Right lobe of liver (tissue), 6 donors: Measurements from ENCODE around the gene CDC40. TPM values are rescaled to one million over a fixed set of nuclear protein-coding genes. Genes with fewer than 3 reads are reported as not detected.
"Not testable (repeated sequence)": the region's sequence is repeated elsewhere in the genome, so short reads cannot be mapped to it uniquely, and the experiment has no call there.

Experiments
- ATAC-seq, 4 donors: fragments of 200-7000 bp; cut with Tn5 transposase; one replicate each; pipeline ENCODE4 v1.9.1; 2020; ENCODE audit warnings: mild to moderate bottlenecking in 4 of 4, moderate library complexity in 4 of 4
- DNase-seq, 3 donors: peaks; one replicate each; pipeline ENCODE4 v3.0.0-alpha.2; 2020
- H3K27ac ChIP-seq, 3 donors: fragments of 200-600 bp; one replicate each; pipeline ENCODE4 v1.8.0; 2022
- H3K27me3 ChIP-seq, 2 donors: fragments of 200-600 bp; one replicate each; pipeline ENCODE4 v1.8.0; 2022
- H3K36me3 ChIP-seq, 4 donors: fragments of 200-600 bp; sonication (generic) in 1 of 4; one replicate each; pipeline versions ENCODE4 v1.5.1 to v1.8.0; 2017 to 2022; ENCODE audit warnings: control low read depth in 1 of 4
- H3K4me1 ChIP-seq, 4 donors: fragments of 200-600 bp; sonication (generic) in 1 of 4; one replicate each; pipeline versions ENCODE4 v1.5.1 to v1.8.0; 2017 to 2022; ENCODE audit warnings: control low read depth in 1 of 4
- H3K4me3 ChIP-seq, 3 donors: fragments of 200-600 bp; one replicate each; pipeline ENCODE4 v1.8.0; 2022
- H3K9me3 ChIP-seq, 4 donors: fragments of 200-600 bp; sonication (generic) in 1 of 4; one replicate each; pipeline versions ENCODE4 v1.5.1 to v1.8.0; 2017 to 2022; ENCODE audit warnings: control low read depth in 1 of 4
- CTCF ChIP-seq, 4 donors: fragments of 200-600 bp in 3 of 4; fragments of 450-650 bp in 1 of 4; IDR thresholded peaks; one replicate each; pipeline versions ENCODE4 v1.5.1 to v1.8.0; 2016 to 2022; ENCODE audit warnings: antibody characterized with exemption in 4 of 4, mild to moderate bottlenecking in 2 of 4
- POLR2A ChIP-seq: fragments of 450-650 bp; IDR thresholded peaks from one replicate; pipeline ENCODE4 v1.6.1; 2017; ENCODE audit warnings: antibody characterized with exemption, mild to moderate bottlenecking
- WGBS: methylation state at CpG from one replicate; pipeline ENCODE4 v1.1.6; 2018; ENCODE audit warnings: low coverage, low lambda C conversion rate; ENCODE audit not compliant: insufficient coverage; ENCODE audit errors: missing lambda C conversion rate; 5-methylcytosine and 5-hydroxymethylcytosine counted together
- intact Hi-C, 2 donors: fragments of 100-400 bp; cut with DNase I; formaldehyde crosslinking; loops; one replicate each; pipeline versions ENCODE4 v1.11.2 to v1.14.1; 2022
- total RNA-seq, 6 experiments: library from RNA; depleted of rRNA in 2 of 6; stranded (reverse); fragments of >200 nt in 2 of 6; fragmentation: NEBNext Ultra II Directional in 3 of 6; extraction: Animal tissue kit (Norgen Biotek cat#: 25700) in 3 of 6; gene quantifications; one replicate each; pipeline versions ENCODE4 v1.1.0 to v1.2.4, GENCODE V29; 2016 to 2023
- donor health status: DM: no; HTN: yes; CAD: no.
- donor health status: DM: no; HTN: no; CAD: no.
- donor health status: DM: no; HTN: no; CAD: no.
- donor health status: DM: no; HTN: yes; CAD: no.
- donor health status: DM: no; HTN: yes; CAD: no.

CDC40 gene
- total RNA-seq, 6 experiments from 2014 or later: 10.2 to 12.3 (median 11.0) TPM

- H3K27ac ChIP-seq: no peak overlapping the region
- intact Hi-C loops: no loop called here
- no peaks in the 10 kb centered on the region for H3K27me3 ChIP-seq
- ATAC-seq (no peak), DNase-seq (no peak)
- peaks cover 0 to 3% (median 0%) of the 10 kb centered on the region in 4 donors for H3K4me1 ChIP-seq
- H3K36me3 ChIP-seq: peaks cover 0 to 32% (median 6%) of the 10 kb centered on the region in 4 donors
- no peaks in the 10 kb centered on the region for H3K9me3 ChIP-seq
- H3K4me3 ChIP-seq: no peak overlapping the region
- TF ChIP-seq POLR2A (no peak), CTCF (IDR thresholded peaks at IDR 0.05) (no peak)
Measured at GRCh38 chr6:110221738-110222137, 41.5 kb downstream of the CDC40 start.

- Histone ChIP-seq H3K36me3 (peaks cover 0 to 25% (median 6%) of the 10 kb centered on the region in 4 donors), H3K27me3 (no peaks in the 10 kb centered on the region)
- no peak for ATAC-seq
Measured at GRCh38 chr6:110226261-110226660, 46.0 kb downstream of the CDC40 start.

GRCh38 chr6:110232450-110232849, 52.2 kb downstream of the CDC40 start:
- intact Hi-C loops: no loop called here
- TF ChIP-seq CTCF (IDR thresholded peaks at IDR 0.05) (no peak), POLR2A (no peak)
- H3K27ac ChIP-seq: no peak overlapping the region
- H3K9me3 ChIP-seq: no peaks in the 10 kb centered on the region
- 64% methylated on average over 2 of the region's 2 CpGs for WGBS
- no peaks in the 10 kb centered on the region for H3K27me3 ChIP-seq
- no peaks in the 10 kb centered on the region for H3K4me1 ChIP-seq
- DNase-seq (no peak), ATAC-seq (no peak)
- H3K4me3 ChIP-seq: no peak overlapping the region
- H3K36me3 ChIP-seq: peaks cover 0 to 18% (median 5%) of the 10 kb centered on the region in 4 donors

More at GRCh38 chr6:110226261-110226660, 46.0 kb downstream of the CDC40 start:
- TF ChIP-seq CTCF (IDR thresholded peaks at IDR 0.05) (no peak), POLR2A (no peak)
- H3K4me3 ChIP-seq: no peak overlapping the region
- intact Hi-C loops: no loop called here
- H3K9me3 ChIP-seq: no peaks in the 10 kb centered on the region
- H3K27ac ChIP-seq: no peak overlapping the region
- DNase-seq: no peak
- 70% methylated on average over 1 of the region's 1 CpG for WGBS
- peaks cover 0 to 3% (median 0%) of the 10 kb centered on the region in 4 donors for H3K4me1 ChIP-seq

GRCh38 chr6:110233770-110234374, 53.6 kb downstream of the CDC40 start:
- WGBS: 100% methylated on average over 2 of the region's 2 CpGs
- Histone ChIP-seq H3K36me3 (peaks cover 0 to 9% (median 1%) of the 10 kb centered on the region in 4 donors), H3K4me3 (no peak overlapping the region), H3K27ac (peak overlapping the region in 1 of 3 donors; percentile 21), H3K27me3 (no peaks in the 10 kb centered on the region), H3K9me3 (no peaks in the 10 kb centered on the region), H3K4me1 (no peaks in the 10 kb centered on the region)
- ATAC-seq (peak; percentile 36 to 83 (median 60)), DNase-seq (no peak)
- intact Hi-C loops: no loop called here
- TF ChIP-seq CTCF (IDR thresholded peaks at IDR 0.05) (no peak), POLR2A (no peak)

GRCh38 chr6:110236007-110236406, 55.8 kb downstream of the CDC40 start:
- H3K9me3 ChIP-seq, H3K27me3 ChIP-seq, intact Hi-C loops, H3K4me1 ChIP-seq, H3K4me3 ChIP-seq, H3K36me3 ChIP-seq, H3K27ac ChIP-seq, DNase-seq, ATAC-seq: not testable (repeated sequence)
- WGBS: 100% methylated on average over 1 of the region's 1 CpG
